Upper lobe of left lung (tissue), 4 donors: Measurements from ENCODE around the gene PRKRA.

ENCODE experiments used
- CTCF ChIP-seq, 6 experiments: fragments of 450-650 bp in 4 of 6; fragments of 200-600 bp in 2 of 6; sonication (generic) in 2 of 6; IDR thresholded peaks; one replicate each; pipeline ENCODE4 v1.5.1; 2016 to 2019; ENCODE audit warnings: antibody characterized with exemption in 6 of 6
- EP300 ChIP-seq, 4 donors: sonication (generic); formaldehyde crosslinking; IDR thresholded peaks; one replicate each; pipeline ENCODE4 v1.5.1; 2017; ENCODE audit warnings: antibody characterized with exemption in 4 of 4, control low read depth in 2 of 4
- POLR2A ChIP-seq, 4 donors: fragments of 450-650 bp; IDR thresholded peaks; one replicate each; pipeline ENCODE4 v1.5.1; 2016 to 2017; ENCODE audit warnings: antibody characterized with exemption in 4 of 4, mild to moderate bottlenecking in 2 of 4
- POLR2AphosphoS5 ChIP-seq, 2 donors: sonication (generic); formaldehyde crosslinking; IDR thresholded peaks; one replicate each; pipeline ENCODE4 v1.5.1; 2017; ENCODE audit warnings: antibody characterized with exemption in 2 of 2

GRCh38 chr2:178388287-178388686 lies 62.7 kb downstream of the PRKRA start:
- TF ChIP-seq CTCF (IDR thresholded peaks at IDR 0.05) (no peak), POLR2AphosphoS5 (IDR thresholded peaks at IDR 0.05) (no peak), EP300 (IDR thresholded peaks at IDR 0.05) (no peak), POLR2A (IDR thresholded peaks at IDR 0.05) (no peak)
